Hematopoietic multipotent progenitor cell treated with erythropoietin and hydrocortisone succinate and interleukin-3 and kit ligand, for 17 days (in vitro differentiated cells): ENCODE measurements around the gene HIF3A.

Experiments used
- DNase-seq: peaks from one replicate; pipeline ENCODE4 v3.0.0-alpha.2; 2015; ENCODE audit warnings: low spot score

The HIF3A gene

GRCh38 chr19:46384396-46384795 is 87.6 kb downstream of the HIF3A start:
- DNase-seq = no peak

GRCh38 chr19:46385636-46386035 is 88.8 kb downstream of the HIF3A start:
- DNase-seq = no peak

- no peak for DNase-seq
Measured at GRCh38 chr19:46386151-46386550, 89.3 kb downstream of the HIF3A start.

- DNase-seq = no peak
Measured at GRCh38 chr19:46386996-46387712, 90.3 kb downstream of the HIF3A start.

GRCh38 chr19:46387713-46388130 is 90.9 kb downstream of the HIF3A start:
- no peak for DNase-seq

- DNase-seq = no peak
Measured at GRCh38 chr19:46388311-46389095, 91.7 kb downstream of the HIF3A start.

GRCh38 chr19:46390121-46390858 is 93.4 kb downstream of the HIF3A start:
- no peak for DNase-seq

- no peak for DNase-seq
Measured at GRCh38 chr19:46390866-46391265, 94.0 kb downstream of the HIF3A start.

- DNase-seq = no peak
Measured at GRCh38 chr19:46391296-46392251, 94.7 kb downstream of the HIF3A start.

- DNase-seq = no peak
Measured at GRCh38 chr19:46392252-46392801, 95.5 kb downstream of the HIF3A start.

- DNase-seq = no peak
Measured at GRCh38 chr19:46392837-46393236, 96.0 kb downstream of the HIF3A start.
